D341Med (cell line): ENCODE data around the gene CPTP.
"Not testable (repeated sequence)": the region's sequence is repeated elsewhere in the genome, so short reads cannot be mapped to it uniquely, and the experiment has no call there.

Experiments used
- DNase-seq: peaks from one replicate; pipeline ENCODE4 v3.0.0; 2012; ENCODE audit warnings: low spot score

Gene CPTP

DNA sequence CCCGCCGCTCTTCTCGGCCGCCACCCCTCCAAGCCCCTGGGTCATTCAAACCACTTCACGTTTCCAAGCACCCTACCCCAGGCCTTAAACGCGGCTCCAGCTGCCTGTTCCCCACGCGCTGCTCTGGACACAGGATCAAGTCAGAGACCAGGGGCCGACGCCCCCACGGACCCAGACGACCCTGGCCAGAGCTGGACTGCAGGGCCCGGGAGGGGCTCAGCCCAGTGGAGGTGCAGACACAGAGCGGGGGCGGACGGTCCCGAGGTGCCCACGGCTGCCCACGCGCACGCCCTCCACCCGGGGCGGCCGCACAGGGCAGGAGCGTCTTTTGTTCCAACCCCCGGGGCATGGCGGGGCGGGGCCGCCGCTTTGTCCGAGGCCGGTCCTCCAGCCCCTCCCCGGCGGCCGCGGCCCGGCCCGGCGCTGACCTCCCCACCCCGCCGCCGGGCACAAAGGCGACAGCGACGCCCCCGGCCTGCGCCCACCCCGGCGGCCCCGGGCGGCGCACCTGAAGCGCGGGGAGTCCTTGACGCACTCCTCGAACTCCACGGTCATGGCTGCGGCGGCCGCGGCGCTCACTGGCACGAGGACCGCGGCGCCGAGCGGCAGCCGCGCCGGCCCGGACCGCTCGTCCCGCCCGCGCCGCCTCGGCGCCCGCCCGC, 17.2 kb upstream of the CPTP start:
- DNase-seq, result no peak

GRCh38 chr1:1307923-1308755, 16.5 kb upstream of the CPTP start, which contains the start of the genes ACAP3 and PUSL1:
Gene ACAP3, minus strand, starts transcription at chr1:1307930. Its CDS starts 115 bp downstream, at chr1:1307815.
Gene PUSL1, plus strand, starts transcription at chr1:1308597. Its CDS starts 47 bp downstream, at chr1:1308644.
- peak; percentile 96 for DNase-seq

DNA sequence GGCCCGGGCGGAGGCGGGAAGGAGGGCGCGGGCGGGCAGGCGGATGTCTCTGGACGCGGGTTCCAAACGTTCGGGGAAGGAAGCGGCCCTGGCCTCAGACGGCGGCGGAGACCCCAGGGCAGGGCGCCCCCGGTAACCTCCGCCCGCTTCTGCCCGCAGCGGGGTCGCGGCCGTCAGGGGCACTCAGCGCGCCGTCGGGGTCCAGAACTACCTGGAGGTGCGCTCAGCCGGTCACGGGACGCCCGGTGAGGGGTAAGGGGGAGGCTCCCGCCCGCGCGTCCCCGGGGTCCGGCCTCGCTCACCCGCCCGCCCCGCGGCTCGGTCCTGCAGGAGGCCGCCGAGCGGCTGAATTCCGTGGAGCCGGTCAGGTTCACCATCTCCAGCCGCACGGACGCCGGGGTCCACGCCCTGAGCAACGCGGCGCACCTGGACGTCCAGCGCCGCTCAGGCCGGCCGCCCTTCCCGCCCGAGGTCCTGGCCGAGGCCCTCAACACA, 15.8 kb upstream of the CPTP start:
- DNase-seq, result no peak

- DNase-seq, result no peak
Measured at GRCh38 chr1:1309251-1310108, 15.1 kb upstream of the CPTP start.

GRCh38 chr1:1310109-1310385, 14.6 kb upstream of the CPTP start:
- DNase-seq, result no peak

DNA sequence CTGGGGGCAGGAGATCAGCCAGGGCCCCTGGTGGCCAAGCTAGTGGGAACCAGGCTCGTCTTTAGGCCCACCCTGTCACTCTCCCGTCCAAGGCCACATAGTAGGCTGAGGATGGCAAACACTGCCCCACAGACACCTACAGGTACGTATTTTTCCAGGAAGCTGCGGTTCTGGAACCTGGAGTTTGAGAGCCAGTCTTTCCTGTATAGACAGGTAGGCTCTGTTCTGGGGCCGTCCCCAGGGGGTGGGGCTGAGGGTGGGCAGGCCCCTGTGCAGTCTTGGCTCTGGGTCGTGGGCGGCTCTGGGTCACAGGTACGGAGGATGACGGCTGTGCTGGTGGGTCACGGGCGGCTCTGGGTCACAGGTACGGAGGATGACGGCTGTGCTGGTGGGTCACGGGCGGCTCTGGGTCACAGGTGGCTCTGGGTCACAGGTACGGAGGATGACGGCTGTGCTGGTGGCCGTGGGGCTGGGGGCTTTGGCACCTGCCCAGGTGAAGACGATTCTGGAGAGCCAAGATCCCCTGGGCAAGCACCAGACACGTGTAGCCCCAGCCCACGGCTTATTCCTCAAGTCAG, 14.0 kb upstream of the CPTP start:
- DNase-seq, result no peak

DNA sequence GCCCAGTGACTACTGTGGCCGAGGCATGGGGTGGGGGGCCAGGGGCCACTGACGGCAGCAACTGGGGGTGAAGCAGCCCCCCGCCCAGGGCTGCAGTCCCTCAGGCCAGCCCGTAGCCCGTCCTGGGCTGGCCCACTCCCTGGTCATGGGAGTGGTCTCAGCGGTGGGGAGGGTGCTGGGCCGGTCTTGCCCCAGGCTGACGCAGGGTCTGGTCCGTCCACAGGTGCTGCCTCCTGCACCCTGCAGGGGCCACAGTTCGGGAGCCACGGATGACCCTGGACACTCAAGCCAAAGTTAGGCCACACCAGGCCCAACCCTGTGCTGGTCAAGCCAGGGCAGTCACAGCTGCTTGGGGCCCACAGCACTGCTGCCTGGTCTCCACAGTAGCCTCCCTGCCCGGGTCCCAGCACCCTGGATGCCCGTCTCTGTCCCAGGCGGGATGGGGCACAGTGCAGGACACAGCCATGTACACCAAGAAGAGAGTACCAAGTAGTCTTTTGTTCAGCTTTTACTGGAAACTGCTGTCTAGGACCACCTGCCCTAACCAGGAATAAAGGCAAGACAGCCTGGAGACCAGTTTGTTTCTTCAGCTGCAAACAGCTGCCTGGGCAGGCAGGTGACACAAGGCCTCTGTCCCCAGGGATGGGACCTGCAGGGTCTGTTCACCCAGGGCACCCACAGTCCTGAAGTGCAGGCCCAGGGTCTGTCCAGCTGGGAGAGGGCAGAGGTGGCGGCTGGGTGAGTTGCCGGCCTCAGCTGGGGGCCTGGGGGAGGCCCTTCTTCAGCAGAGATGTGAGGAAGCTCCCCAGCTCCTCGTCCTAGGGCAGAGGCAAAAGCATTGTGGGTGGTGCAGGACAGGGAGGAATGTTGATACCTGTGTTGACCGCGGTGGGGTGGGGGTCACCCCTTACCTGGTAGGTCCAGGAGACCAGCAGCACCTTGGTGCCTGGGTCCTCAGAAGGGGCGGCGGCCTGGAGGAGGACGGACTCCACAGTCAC, 13.2 kb upstream of the CPTP start:
- DNase-seq, result no peak

DNA sequence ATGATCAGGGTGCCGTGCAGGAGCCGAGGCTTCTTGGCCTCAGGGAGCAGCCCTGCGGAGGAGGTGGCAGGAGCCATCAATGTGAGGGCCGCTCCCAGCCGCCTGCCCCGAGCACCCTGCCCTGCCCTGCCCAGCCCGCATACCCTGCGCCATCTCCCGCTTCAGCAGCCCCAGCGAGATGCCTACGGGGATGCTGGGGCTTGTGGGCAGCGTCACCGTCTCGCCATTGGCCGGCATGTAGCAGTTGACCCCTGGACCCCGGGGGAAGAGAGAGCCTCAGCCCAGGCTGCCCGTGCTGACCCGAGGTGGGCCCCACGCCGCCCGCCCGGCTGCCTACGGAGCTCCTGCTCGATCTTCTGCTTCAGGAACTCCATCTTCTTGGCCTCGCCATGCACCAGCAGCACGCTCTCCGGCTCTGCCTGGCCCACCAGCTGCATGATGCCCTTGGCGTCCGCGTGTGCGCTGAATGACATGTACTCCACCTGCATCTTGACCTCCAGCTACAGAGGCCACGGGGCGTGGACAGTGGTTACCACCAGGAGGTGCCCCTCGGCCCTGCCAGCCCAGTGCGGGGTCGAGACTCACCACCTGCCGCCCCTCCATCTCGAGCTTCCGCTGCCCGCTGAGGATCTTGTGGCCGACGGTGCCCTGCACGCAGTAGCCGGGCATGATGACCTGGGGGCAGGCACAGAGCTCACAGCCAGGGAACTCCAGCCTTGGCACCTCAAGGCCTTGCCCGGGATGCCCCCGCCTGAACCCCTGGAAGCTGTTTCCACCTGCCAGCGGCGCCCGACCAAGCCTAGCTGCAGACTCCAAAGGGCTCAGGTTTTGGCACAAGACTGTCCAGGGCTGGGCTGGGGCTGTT, 11.9 kb upstream of the CPTP start:
- no peak for DNase-seq

DNA sequence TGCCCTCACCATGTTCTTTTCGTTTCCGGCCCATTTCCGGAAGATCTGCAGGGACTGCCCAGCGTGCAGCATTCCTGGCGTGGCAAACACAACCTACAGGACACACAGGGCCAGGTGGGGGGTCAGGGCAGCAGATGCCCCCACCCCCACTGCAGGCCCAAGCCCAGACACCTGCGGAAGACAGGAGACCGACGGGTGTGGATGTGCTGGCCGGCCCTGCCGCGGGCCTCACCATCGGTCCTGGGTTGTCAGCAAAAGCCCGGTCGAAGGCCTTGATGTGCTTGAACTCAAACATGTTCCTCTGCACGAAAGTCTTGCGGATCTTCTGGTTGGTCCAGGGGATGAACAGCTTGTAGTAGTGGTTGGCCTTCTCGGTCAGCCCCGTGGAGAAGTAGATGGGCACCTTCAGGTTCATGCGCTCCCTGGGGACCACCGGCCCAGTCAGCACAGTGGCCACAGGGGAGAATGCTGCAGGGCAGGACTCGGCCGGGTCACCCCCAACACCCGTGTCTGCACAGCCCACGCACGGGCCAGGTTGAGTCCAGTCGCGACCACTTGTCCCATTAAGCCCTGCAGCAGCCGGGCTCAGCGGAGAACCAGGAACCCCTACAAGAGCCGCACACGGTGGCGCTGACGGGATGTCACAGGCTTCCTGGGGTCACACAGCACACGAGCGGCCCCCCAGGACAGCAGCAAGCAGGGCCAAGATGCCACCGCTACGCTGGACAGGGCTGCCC, 10.9 kb upstream of the CPTP start:
- DNase-seq, result no peak

- DNase-seq, result no peak
Measured at GRCh38 chr1:1314237-1314586, 10.4 kb upstream of the CPTP start.

- DNase-seq, result no peak
Measured at GRCh38 chr1:1314678-1315335, 9.8 kb upstream of the CPTP start.

- no peak for DNase-seq
Measured at GRCh38 chr1:1315435-1315954, 9.1 kb upstream of the CPTP start.

DNA sequence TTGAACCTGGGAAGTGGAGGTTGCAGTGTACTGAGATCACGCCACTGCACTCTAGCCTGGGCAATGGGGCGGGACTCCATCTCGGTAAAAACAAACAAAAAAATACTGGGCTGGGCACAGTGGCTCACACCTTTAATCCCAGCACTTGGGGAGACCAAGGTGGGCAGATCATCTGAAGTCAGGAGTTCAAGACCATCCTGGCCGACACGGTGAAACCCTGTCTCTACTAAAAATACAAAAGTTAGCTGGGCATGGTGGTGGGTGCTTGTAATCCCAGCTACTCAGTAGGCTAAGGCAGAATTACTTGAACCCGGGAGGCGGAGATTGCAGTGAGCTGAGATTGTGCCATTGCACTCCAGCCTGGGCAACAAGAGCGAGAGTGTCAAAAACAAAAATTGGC, 8.4 kb upstream of the CPTP start:
- DNase-seq, result not testable (repeated sequence)

DNA sequence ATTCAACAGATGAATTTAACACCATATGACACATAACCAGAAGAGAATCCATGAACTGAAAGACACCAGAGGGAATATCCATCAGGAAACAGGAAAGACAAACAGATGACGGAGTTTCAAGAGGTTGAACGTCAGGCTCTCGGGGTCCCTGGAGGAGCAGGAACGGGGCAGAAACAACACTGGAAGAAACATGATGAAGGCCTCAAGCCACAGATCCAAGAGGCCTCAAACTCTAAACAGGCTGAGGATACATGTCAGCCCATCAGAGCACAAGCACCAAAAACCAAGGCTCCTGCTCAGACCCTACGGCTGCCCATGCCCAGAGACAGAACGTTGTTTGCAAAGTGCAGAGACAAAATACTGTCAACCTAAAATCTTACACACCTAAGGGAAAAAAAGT, 7.2 kb upstream of the CPTP start:
- DNase-seq, result no peak

DNA sequence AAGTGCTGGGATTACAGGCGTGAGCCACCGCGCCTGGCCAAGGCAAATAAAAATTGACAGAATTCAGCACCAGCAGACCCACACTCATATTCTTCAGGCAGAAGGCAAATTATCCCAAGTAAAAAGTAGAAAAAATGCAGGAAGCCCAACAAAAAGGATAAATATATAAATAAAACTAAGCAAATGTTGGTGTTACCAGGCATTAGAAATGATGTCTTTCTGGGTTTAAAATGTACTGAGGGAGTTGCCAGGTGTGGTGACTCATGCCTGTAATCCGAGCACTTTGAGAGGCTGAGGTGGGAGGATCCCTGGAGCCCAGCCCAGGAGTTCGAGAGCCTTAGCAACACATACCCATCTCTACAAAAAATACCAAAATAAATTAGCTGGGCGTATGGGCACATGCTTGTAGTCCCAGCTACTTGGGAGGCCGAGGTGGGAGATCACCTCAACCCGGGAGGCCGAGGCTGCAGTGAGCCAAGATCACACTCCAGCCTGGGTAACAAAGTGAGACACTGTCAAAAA, 6.4 kb upstream of the CPTP start:
- DNase-seq, result no peak

GRCh38 chr1:1318777-1319645, 5.6 kb upstream of the CPTP start:
- DNase-seq, result no peak

DNA sequence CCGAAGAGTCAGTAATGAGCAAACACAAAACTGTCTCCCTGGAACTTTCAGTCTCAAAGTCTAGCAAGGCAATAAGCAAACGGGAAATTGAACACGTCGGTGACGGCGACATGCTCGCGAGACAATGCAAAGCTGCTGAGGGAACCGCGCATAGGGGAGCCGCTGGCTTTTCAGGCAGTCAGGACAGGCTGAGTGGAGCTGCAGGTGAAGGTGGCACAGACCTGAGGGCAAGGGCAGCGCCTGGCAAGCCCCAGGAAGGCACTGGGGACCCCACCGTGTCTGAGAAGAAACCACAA, 5.0 kb upstream of the CPTP start:
- no peak for DNase-seq
